H9 (cell line): Measurements from ENCODE around the gene PRKACG. TPM values are rescaled to one million over a fixed set of nuclear protein-coding genes. Genes with fewer than 3 reads are reported as not detected.

Experiments used
- DNase-seq: peaks from one replicate; pipeline ENCODE4 v3.0.0-alpha.2; 2017
- H2AFZ ChIP-seq: one replicate; pipeline ENCODE4 v1.6.1; 2013; ENCODE audit warnings: mild to moderate bottlenecking, low read length, control low read depth, moderate library complexity
- H2AK5ac ChIP-seq: 2 replicates; pipeline ENCODE4 v1.6.1; 2013; ENCODE audit warnings: low read length, control low read depth, mixed read lengths; ENCODE audit not compliant: insufficient read length
- H2BK120ac ChIP-seq: one replicate; pipeline ENCODE4 v1.6.1; 2013; ENCODE audit warnings: low read depth, mild to moderate bottlenecking, low read length, control low read depth, inconsistent platforms; ENCODE audit not compliant: poor library complexity, severe bottlenecking
- H2BK12ac ChIP-seq: 2 replicates; pipeline ENCODE4 v1.6.1; 2013; ENCODE audit warnings: low read length, control low read depth, mixed read lengths, low read depth; ENCODE audit not compliant: insufficient read length
- H2BK15ac ChIP-seq: 2 replicates; pipeline ENCODE4 v1.6.1; 2013; ENCODE audit warnings: low read depth, low read length, control low read depth
- H2BK20ac ChIP-seq: one replicate; pipeline ENCODE4 v1.6.1; 2013; ENCODE audit warnings: low read depth, mild to moderate bottlenecking, low read length, control low read depth, inconsistent platforms; ENCODE audit not compliant: poor library complexity, severe bottlenecking
- H2BK5ac ChIP-seq: 2 replicates; pipeline ENCODE4 v1.6.1; 2013; ENCODE audit warnings: low read length, control low read depth, mixed read lengths; ENCODE audit not compliant: insufficient read length
- H3K14ac ChIP-seq: 2 replicates; pipeline ENCODE4 v1.6.1; 2013; ENCODE audit warnings: low read length, control low read depth; ENCODE audit not compliant: insufficient read depth
- H3K18ac ChIP-seq: 2 replicates; pipeline ENCODE4 v1.6.1; 2013; ENCODE audit warnings: low read depth, mild to moderate bottlenecking, mixed read lengths, low read length, control low read depth; ENCODE audit not compliant: insufficient read length
- H3K23ac ChIP-seq: 2 replicates; pipeline ENCODE4 v1.6.1; 2013; ENCODE audit warnings: low read length, control low read depth, mixed read lengths, low read depth; ENCODE audit not compliant: insufficient read length
- H3K23me2 ChIP-seq: 2 replicates; pipeline ENCODE4 v1.6.1; 2013; ENCODE audit warnings: low read depth, mild to moderate bottlenecking, mixed read lengths, low read length, control low read depth; ENCODE audit not compliant: insufficient read length, poor library complexity, severe bottlenecking
- H3K27ac ChIP-seq: 2 replicates; pipeline ENCODE4 v1.5.1; 2013; ENCODE audit warnings: low read length, control low read depth, mixed read lengths, low read depth; ENCODE audit not compliant: insufficient read length
- H3K27me3 ChIP-seq: 2 replicates; pipeline ENCODE4 v1.6.1; 2013; ENCODE audit warnings: low read length, control low read depth, inconsistent platforms; ENCODE audit not compliant: insufficient read depth
- H3K4ac ChIP-seq: 2 replicates; pipeline ENCODE4 v1.6.1; 2013; ENCODE audit warnings: low read depth, mild to moderate bottlenecking, control low read depth, inconsistent platforms, low read length, moderate library complexity
- H3K4me1 ChIP-seq: 2 replicates; pipeline ENCODE4 v1.6.1; 2013; ENCODE audit warnings: low read length, control low read depth, inconsistent platforms; ENCODE audit not compliant: insufficient read depth
- H3K4me2 ChIP-seq: 2 replicates; pipeline ENCODE4 v1.6.1; 2013; ENCODE audit warnings: low read length, control low read depth, mixed read lengths; ENCODE audit not compliant: insufficient read length, insufficient read depth
- H3K56ac ChIP-seq: 2 replicates; pipeline ENCODE4 v1.6.1; 2013; ENCODE audit warnings: low read depth, mild to moderate bottlenecking, mixed read lengths, low read length, control low read depth; ENCODE audit not compliant: insufficient read length
- H3K79me1 ChIP-seq: 2 replicates; pipeline ENCODE4 v1.6.1; 2013; ENCODE audit warnings: low read depth, mild to moderate bottlenecking, moderate library complexity, low read length, control low read depth, inconsistent platforms; ENCODE audit not compliant: insufficient read depth, poor library complexity, severe bottlenecking
- H3K79me2 ChIP-seq: 2 replicates; pipeline ENCODE4 v1.6.1; 2013; ENCODE audit warnings: low read length, control low read depth, inconsistent platforms; ENCODE audit not compliant: insufficient read depth
- H3K9ac ChIP-seq: 2 replicates; pipeline ENCODE4 v1.6.1; 2013; ENCODE audit warnings: low read length, control low read depth, mixed read lengths; ENCODE audit not compliant: insufficient read length; ENCODE audit errors: extremely low read depth
- H3K9me3 ChIP-seq: one replicate; pipeline ENCODE4 v1.6.1; 2013; ENCODE audit warnings: low read depth, low read length, inconsistent platforms; ENCODE audit not compliant: control insufficient read depth
- H3T11ph ChIP-seq: one replicate; pipeline ENCODE4 v1.6.1; 2013; ENCODE audit warnings: mild to moderate bottlenecking, low read length, control low read depth, inconsistent platforms
- H4K20me1 ChIP-seq: one replicate; pipeline ENCODE4 v1.6.1; 2013; ENCODE audit not compliant: control insufficient read depth, insufficient read length, insufficient read depth
- H4K5ac ChIP-seq: 2 replicates; pipeline ENCODE4 v1.6.1; 2013; ENCODE audit warnings: low read depth, mild to moderate bottlenecking, mixed read lengths, low read length, control low read depth; ENCODE audit not compliant: insufficient read length
- H4K8ac ChIP-seq: replicated peaks from 2 replicates; pipeline ENCODE4 v1.6.1; 2013; ENCODE audit warnings: low read length, control low read depth, mixed read lengths, low read depth; ENCODE audit not compliant: insufficient read length
- H4K91ac ChIP-seq: 2 replicates; pipeline ENCODE4 v1.6.1; 2013; ENCODE audit warnings: low read depth, mild to moderate bottlenecking, moderate library complexity, mixed read lengths, low read length, control low read depth; ENCODE audit not compliant: insufficient read length
- H3K27ac Mint-ChIP-seq, 3 experiments: 2 replicates in 2 of 3; 3 replicates in 1 of 3; pipeline ENCODE4 v1.8.0; 2020 to 2021; ENCODE audit warnings: mixed read lengths in 3 of 3, mild to moderate bottlenecking in 1 of 3, moderate library complexity in 1 of 3
- H3K27me3 Mint-ChIP-seq: 2 replicates; pipeline ENCODE4 v1.8.0; 2021; ENCODE audit warnings: low read depth, mild to moderate bottlenecking, moderate library complexity, mixed read lengths
- H3K36me3 Mint-ChIP-seq, 3 experiments: 2 replicates in 2 of 3; 3 replicates in 1 of 3; pipeline ENCODE4 v1.8.0; 2020 to 2021; ENCODE audit warnings: low read depth in 3 of 3, mixed read lengths in 3 of 3; ENCODE audit not compliant: insufficient read depth in 1 of 3
- H3K4me1 Mint-ChIP-seq, 2 experiments: 2 replicates each; pipeline ENCODE4 v1.8.0; 2020; ENCODE audit warnings: mixed read lengths in 2 of 2
- H3K4me3 Mint-ChIP-seq, 2 experiments: 2 replicates in 1 of 2; 3 replicates in 1 of 2; pipeline ENCODE4 v1.8.0; 2020 to 2021; ENCODE audit warnings: mild to moderate bottlenecking in 2 of 2, mixed read lengths in 2 of 2, moderate library complexity in 1 of 2
- H3K9me3 Mint-ChIP-seq, 2 experiments: 2 replicates in 1 of 2; 3 replicates in 1 of 2; pipeline ENCODE4 v1.8.0; 2020; ENCODE audit warnings: mild to moderate bottlenecking in 2 of 2, mixed read lengths in 2 of 2, moderate library complexity in 1 of 2
- WGBS: extraction: QIAGEN DNeasy Blood & Tissue Kit; methylation state at CpG from one replicate; pipeline ENCODE4 v1.1.7; 2013; ENCODE audit warnings: missing lambda C conversion rate, low lambda C conversion rate, mixed read lengths; ENCODE audit not compliant: insufficient read length; ENCODE audit errors: extremely low coverage; 5-methylcytosine and 5-hydroxymethylcytosine counted together
- total RNA-seq: library from RNA; stranded (reverse); gene quantifications from 2 replicates; pipeline ENCODE4 v1.2.1, GENCODE V29; 2021
- TF ChIP-seq, protein P1 (sequence below): fragments of 200-600 bp; sonication (generic); conservative IDR thresholded peaks from 3 replicates; pipeline ENCODE4 v1.8.0; 2021; ENCODE audit warnings: antibody characterized with exemption, mild to moderate bottlenecking

The PRKACG gene
- total RNA-seq, 1 experiment from 2014 or later: not detected

GRCh38 chr9:69023650-69024049 is 9.7 kb upstream of the PRKACG start:
- H3K9me3 ChIP-seq: no peaks in the 10 kb centered on the region
- Mint-ChIP-seq H3K27ac (no peak overlapping the region; a peak in 1 of 7 replicates), H3K4me3 (no peak overlapping the region), H3K4me1 (peaks cover 16 to 31% of the 10 kb centered on the region in 2 experiments), H3K36me3 (no peaks in the 10 kb centered on the region), H3K9me3 (no peaks in the 10 kb centered on the region), H3K27me3 (no peaks in the 10 kb centered on the region)
- H3K79me2 ChIP-seq: no peaks in the 10 kb centered on the region
- no peak overlapping the region for H2BK12ac ChIP-seq
- H3K23ac ChIP-seq: no peak overlapping the region
- no peak overlapping the region for H2BK20ac ChIP-seq
- no peak overlapping the region for H3K4ac ChIP-seq
- H4K91ac ChIP-seq: no peak overlapping the region
- no peaks in the 10 kb centered on the region for H3K23me2 ChIP-seq
- H3K4me1 ChIP-seq: no peaks in the 10 kb centered on the region; the same call in 1 of the 2 replicates
- no peak overlapping the region for H3K18ac ChIP-seq
- no peaks in the 10 kb centered on the region for H3K79me1 ChIP-seq
- no peak overlapping the region for H3K9ac ChIP-seq
- no peak overlapping the region for H2BK15ac ChIP-seq
- H3K27ac ChIP-seq: no peak overlapping the region
- H2AFZ ChIP-seq: no peak overlapping the region
- no peak overlapping the region for H2BK120ac ChIP-seq
- H3K27me3 ChIP-seq: no peaks in the 10 kb centered on the region
- peak; percentile 78 for DNase-seq
- H3K4me2 ChIP-seq: no peak overlapping the region
- no peak overlapping the region for H3T11ph ChIP-seq
- no peak overlapping the region for H2AK5ac ChIP-seq
- TF ChIP-seq, protein P1, sequence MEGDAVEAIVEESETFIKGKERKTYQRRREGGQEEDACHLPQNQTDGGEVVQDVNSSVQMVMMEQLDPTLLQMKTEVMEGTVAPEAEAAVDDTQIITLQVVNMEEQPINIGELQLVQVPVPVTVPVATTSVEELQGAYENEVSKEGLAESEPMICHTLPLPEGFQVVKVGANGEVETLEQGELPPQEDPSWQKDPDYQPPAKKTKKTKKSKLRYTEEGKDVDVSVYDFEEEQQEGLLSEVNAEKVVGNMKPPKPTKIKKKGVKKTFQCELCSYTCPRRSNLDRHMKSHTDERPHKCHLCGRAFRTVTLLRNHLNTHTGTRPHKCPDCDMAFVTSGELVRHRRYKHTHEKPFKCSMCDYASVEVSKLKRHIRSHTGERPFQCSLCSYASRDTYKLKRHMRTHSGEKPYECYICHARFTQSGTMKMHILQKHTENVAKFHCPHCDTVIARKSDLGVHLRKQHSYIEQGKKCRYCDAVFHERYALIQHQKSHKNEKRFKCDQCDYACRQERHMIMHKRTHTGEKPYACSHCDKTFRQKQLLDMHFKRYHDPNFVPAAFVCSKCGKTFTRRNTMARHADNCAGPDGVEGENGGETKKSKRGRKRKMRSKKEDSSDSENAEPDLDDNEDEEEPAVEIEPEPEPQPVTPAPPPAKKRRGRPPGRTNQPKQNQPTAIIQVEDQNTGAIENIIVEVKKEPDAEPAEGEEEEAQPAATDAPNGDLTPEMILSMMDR: no peak
- no peaks in the 10 kb centered on the region for H4K20me1 ChIP-seq
- H4K5ac ChIP-seq: no peak overlapping the region
- no CpG with 5 or more reads among the region's 7 CpGs for WGBS
- no peak overlapping the region for H2BK5ac ChIP-seq
- no peak overlapping the region for H3K14ac ChIP-seq
- no peak overlapping the region for H3K56ac ChIP-seq
- no peak overlapping the region for H4K8ac ChIP-seq
